CD4-positive, alpha-beta T cell treated with Interferon gamma for 1 hour (primary cell): ENCODE measurements around the gene OLIG3.

ENCODE experiments used
- DNase-seq: peaks from one replicate; pipeline ENCODE4 v3.0.0-alpha.2; 2020

OLIG3 gene

DNA sequence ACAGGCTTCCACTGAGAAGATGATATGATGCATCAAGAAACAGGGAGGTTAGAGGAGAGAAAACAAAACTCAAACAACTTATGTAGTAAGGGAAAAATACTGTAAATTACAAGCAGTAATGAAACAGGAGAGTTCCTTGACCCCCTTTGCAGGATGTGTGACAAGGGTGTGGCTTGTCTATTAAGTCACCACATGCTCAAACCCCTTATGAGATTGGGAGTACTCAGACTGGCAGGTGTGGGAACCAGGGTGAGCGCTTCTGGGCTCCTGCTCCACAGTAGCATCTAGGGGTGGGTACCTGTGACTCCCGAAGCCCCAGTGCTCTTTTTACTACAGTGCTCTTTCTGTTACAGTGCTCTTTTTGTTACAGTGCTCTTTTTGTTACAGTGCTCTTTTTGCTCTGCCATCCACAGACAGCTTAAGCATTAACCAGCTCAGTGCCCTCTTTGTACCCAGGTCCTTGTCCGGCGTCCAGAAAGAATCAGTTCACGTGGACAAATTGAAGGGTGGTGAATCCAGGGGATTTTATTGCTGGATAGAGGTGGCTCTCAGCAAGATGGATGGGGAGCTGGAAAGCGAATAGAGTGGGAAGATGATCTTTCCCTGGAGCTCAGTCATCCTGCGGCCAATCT is 28.7 kb downstream of the OLIG3 start:
- no peak for DNase-seq

DNA sequence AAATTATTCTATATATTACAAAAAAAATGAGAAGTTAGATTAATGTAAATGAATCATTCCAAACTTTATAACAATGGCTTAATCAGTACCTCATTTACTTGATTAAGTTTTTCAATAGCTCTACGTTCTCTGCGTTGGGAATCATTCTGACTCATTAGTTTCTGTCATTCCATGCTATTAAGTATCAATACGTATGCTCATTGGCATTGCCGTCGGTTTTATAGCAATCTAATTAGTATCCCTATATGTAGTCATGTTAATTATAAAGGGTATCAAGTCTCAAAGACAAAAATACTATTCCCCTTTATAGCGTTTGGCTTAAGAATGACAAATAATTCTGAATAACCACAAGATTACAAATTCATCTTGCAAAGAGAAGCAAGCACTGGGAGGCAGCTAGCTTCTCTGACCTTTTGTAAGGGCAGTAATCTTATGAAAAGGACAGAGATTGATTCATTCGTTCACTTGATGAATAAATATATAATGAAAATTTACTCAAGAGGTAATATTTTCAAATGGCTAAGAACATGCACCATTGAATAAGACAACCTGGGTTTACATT is 41.8 kb downstream of the OLIG3 start:
- no peak for DNase-seq

DNA sequence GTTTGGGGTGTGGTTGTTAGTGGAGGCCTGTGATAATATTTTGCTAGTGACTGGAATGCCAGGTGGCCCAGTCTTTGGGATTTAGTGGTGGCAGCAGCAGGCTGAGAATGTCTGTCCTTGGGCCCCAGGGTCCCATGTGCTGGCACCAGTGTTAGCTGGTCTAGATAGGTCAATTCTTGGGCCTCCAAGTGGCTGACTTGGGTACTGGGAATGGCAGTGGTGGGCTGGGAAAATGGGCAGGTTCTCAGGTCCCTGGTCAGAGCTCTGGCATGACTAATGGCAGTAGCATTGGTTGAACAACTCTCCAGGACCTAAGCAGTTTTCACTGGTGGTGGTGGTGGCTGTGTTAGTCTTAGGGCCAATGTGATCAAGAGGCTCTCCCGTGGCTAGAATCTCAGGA is 50.3 kb downstream of the OLIG3 start:
- DNase-seq, result no peak
